ENCODE data around the gene ELMOD3. TPM values are rescaled to one million over a fixed set of nuclear protein-coding genes. Genes with fewer than 3 reads are reported as not detected.
"Not testable (repeated sequence)": the region's sequence is repeated elsewhere in the genome, so short reads cannot be mapped to it uniquely, and the experiment has no call there.

ELMOD3 gene
- total RNA-seq, 1 donor from 2014 or later = 19.6 TPM

GRCh38 chr2:85323351-85323987 lies 31.1 kb upstream of the ELMOD3 start:
- peak overlapping the region; percentile 0 for H3K4me3 ChIP-seq
- peaks cover 82% of the 10 kb centered on the region for H3K4me1 ChIP-seq
- no peak overlapping the region for H3K27ac ChIP-seq
- ATAC-seq = no peak
- no peaks in the 10 kb centered on the region for H3K9me3 ChIP-seq
- peaks cover 74% of the 10 kb centered on the region for H3K36me3 ChIP-seq
- no peak for DNase-seq
- no peak for TF ChIP-seq CTCF (IDR thresholded peaks at IDR 0.05)
- no peaks in the 10 kb centered on the region for H3K27me3 ChIP-seq (ENCODE audit: low read depth)
- intact Hi-C loops (cut with DNase I) = no loop called here

- DNase-seq; H3K27me3 ChIP-seq (ENCODE audit: low read depth); ATAC-seq; H3K9me3 ChIP-seq; intact Hi-C loops (cut with DNase I); H3K27ac ChIP-seq: not testable (repeated sequence)
- Histone ChIP-seq H3K36me3 (peaks cover 69% of the 10 kb centered on the region), H3K4me3 (peak overlapping the region; percentile 0), H3K4me1 (peaks cover 78% of the 10 kb centered on the region)
Observed at GRCh38 chr2:85323988-85324367, 30.6 kb upstream of the ELMOD3 start.

- DNase-seq (no peak), ATAC-seq (no peak)
- Histone ChIP-seq H3K27ac (no peak overlapping the region), H3K27me3 (ENCODE audit: low read depth) (no peaks in the 10 kb centered on the region), H3K36me3 (peaks cover 61% of the 10 kb centered on the region), H3K4me3 (peak overlapping the region; percentile 71), H3K4me1 (peaks cover 70% of the 10 kb centered on the region), H3K9me3 (no peaks in the 10 kb centered on the region)
- intact Hi-C loops (cut with DNase I) = no loop called here
- TF ChIP-seq CTCF (IDR thresholded peaks at IDR 0.05) = no peak
Observed at GRCh38 chr2:85324639-85325465, 29.7 kb upstream of the ELMOD3 start.

- ATAC-seq (no peak), DNase-seq (no peak)
- peaks cover 64% of the 10 kb centered on the region for H3K4me1 ChIP-seq
- H3K27me3 ChIP-seq (ENCODE audit: low read depth) = no peaks in the 10 kb centered on the region
- H3K36me3 ChIP-seq = peaks cover 55% of the 10 kb centered on the region
- intact Hi-C loops (cut with DNase I) = no loop called here
- H3K4me3 ChIP-seq = peak overlapping the region; percentile 71
- TF ChIP-seq CTCF (IDR thresholded peaks at IDR 0.05) = no peak
- no peak overlapping the region for H3K27ac ChIP-seq
- no peaks in the 10 kb centered on the region for H3K9me3 ChIP-seq
Observed at GRCh38 chr2:85325466-85325811, 29.1 kb upstream of the ELMOD3 start.

- peak; percentile 11 to 31 for ATAC-seq
- peak overlapping the region; percentile 71 for H3K4me3 ChIP-seq
- no peak for TF ChIP-seq CTCF (IDR thresholded peaks at IDR 0.05)
- H3K36me3 ChIP-seq = peaks cover 43% of the 10 kb centered on the region
- no peak for DNase-seq
- peak overlapping the region; percentile 99 for H3K27ac ChIP-seq
- intact Hi-C loops (cut with DNase I) = no loop called here
- H3K27me3 ChIP-seq (ENCODE audit: low read depth) = no peaks in the 10 kb centered on the region
- H3K4me1 ChIP-seq = peaks cover 52% of the 10 kb centered on the region
- H3K9me3 ChIP-seq = no peaks in the 10 kb centered on the region
Observed at GRCh38 chr2:85326406-85327159, 28.0 kb upstream of the ELMOD3 start.
